HS-27A (cell line): ENCODE measurements around the gene PANX3.
A peak's percentile ranks its signal among the peaks of the same experiment; 100 is the strongest.

Experiments
- DNase-seq: peaks from one replicate; pipeline ENCODE4 v3.0.0-alpha.2; 2012; ENCODE audit warnings: low read depth, missing footprints

PANX3 gene

DNA sequence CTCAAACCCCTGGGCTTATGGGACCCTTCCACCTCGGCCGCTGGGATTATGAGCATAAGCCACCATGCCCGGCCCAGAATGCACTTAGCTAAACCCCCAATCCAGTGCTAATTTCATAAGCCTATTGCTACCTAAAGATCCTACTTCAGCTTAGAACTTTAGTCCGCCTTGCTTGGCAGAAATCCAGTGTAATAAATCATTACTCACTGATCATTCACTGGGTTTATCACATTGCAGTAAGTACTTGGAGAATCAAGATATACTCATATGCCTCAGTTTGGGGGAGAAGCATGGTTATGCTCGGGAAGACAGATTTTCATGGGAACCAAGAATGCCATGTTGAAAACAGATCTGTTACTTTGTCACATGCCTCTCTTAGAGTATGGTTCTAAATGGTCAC is 7.6 kb downstream of the PANX3 start:
- DNase-seq, result no peak

DNA sequence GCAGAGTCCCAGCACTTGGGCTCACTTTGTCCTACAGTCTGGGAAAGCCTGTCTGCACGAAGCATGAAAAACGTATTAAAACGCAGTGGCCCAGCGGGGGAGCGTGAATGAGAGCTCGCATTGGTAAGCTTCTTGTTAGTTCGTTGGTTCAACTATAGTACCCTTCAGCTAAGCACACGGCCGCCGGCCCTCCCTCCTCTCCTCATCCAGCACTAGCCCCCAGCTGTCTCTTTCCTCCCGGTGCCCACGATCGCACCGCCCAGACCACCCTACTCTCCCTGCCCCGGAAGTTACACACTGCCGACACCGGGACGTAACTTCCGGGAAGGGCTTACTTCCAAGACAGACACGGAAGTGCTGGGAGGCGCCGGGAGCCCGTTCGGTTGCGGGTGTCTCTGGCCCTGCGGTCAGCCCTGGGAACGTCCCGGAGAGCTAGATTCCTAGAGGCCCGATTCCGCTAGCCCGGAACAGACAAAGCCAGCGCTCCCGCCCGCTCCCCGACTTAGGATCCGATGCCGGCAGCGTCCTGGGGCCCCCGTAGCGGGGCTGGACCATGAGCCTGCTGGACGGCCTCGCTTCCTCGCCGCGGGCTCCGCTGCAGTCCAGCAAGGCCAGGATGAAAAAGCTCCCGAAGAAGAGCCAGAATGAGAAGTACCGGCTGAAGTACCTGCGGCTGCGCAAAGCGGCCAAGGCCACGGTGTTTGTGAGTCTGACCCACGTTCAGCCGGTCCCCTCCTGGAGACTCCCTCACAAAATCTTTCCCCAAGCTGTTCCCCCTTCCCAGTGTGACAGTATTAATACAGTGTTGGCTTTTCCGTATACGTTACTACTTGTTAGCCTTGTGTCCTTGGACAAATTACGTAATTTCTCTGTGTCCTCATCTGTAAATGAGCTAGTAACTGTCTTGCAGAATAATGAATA is 11.6 kb downstream of the PANX3 start, which contains the start of gene TBRG1:
Gene TBRG1 (plus strand): TSS at position 334 of the 921 bp plus-strand sequence. CDS start 220 bp downstream, at position 554.
- DNase-seq, result no peak

DNA sequence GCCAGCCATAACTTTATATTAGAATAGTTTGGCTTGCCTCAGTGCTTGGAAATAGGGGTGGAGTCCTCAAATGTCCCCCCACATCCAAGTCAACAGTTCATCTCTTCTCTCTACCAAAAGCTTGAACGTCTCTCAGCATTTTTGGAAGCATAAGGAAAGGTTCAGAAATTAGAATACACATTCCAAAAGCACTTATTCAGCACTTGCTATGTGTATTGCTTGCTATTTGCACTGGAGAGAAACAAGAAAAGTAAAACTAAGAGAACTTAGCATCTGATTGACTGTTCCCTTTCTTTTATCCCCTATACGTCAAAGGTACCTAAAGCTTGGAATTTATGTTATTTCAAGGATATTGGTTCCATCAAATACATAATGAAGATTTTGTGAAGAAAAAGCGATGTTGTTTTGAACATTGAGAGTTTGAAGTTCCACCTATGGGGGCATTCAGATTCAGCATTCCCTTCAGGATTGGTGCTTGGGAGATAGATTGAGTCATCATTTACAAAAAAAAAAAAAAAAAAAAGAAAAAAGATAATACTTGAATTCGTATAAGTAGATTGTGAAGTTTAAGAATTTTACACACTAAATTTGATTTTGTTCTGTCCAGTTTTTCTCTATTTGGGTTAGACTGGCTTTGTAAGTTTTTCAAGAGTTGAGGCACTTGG is 12.8 kb downstream of the PANX3 start:
- no peak for DNase-seq

DNA sequence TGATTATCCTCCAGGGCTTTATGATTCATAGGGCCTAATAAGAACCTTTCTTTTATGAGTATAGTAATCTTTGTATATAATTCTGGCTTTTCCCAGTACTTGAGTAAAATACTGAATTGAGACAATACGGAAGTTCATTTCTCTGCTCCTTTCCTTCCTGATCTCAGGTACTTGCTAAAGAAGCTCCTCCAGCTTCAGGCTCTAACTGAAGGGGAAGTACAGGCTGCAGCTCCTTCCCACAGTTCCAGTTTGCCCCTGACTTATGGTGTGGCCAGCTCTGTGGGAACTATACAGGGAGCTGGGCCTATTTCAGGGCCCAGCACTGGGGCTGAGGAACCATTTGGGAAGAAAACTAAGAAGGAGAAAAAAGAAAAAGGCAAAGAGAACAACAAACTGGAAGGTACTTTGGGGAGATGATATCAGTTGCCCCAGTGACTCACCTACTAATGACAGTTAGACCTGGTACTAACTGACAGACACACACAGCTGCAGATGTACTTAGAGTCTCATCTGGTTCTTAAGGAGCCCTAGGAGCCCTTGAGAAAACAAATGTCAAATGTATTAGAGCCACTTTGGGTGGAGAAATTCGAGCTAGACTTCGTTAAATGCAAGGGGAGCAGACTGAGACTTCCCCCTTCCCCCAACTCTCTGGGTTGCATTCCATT is 14.4 kb downstream of the PANX3 start:
- DNase-seq, result no peak

DNA sequence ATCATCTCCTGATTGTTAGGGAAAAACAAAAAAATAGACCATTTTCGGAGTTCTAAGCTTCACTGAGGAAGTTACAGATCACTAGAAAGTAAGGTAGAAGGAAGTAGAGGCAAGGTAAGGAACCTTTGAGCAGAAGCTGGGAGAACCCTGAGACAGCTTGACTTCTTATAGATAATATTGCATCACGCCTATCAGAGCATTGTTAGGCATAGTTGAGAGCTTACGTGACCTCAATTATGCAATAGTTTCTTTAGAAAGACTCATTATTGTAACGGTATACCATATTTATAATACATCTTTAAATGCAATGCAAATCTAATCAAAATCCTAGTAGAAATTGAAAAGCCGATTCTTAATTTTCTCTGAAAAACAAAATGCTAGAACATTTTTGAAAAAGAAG is 16.3 kb downstream of the PANX3 start:
- DNase-seq, result no peak

DNA sequence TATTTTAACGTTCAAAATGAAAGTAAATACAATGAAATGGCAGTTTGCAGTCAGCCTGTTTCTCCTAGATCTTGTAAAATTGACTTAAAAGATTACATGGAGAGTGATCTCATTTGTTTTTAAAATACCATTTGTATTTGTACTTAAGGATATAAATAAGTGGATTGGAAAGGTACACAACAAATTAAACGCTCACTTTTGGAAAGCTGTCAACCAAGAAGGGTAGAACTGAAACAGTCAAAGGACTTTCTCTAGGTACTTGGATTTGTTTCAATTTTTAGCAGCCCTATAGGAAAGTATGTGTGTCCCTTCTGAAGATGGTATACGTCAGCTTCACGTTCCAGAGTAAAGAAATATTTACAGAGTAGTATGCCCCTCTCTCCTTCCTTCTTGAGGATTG is 18.7 kb downstream of the PANX3 start:
- no peak for DNase-seq

DNA sequence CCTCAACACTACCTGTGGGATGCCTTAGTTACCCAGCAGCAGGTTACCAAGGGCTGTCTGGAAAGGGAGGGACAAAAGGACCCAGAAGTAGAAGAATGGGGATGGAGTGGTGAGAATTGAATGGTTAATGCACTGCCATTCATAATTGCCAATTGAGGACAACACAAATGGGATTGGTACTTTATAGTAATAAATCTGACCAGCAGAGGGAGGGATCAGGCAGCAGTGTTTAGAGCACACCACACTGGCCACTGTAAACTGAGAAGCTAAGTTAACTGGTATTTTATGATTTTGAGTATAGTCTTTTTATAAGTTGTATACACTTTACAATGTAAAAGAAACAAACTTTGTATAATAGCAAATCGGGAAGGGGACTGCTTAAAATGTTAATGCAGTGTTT is 22.1 kb downstream of the PANX3 start:
- DNase-seq, result no peak

DNA sequence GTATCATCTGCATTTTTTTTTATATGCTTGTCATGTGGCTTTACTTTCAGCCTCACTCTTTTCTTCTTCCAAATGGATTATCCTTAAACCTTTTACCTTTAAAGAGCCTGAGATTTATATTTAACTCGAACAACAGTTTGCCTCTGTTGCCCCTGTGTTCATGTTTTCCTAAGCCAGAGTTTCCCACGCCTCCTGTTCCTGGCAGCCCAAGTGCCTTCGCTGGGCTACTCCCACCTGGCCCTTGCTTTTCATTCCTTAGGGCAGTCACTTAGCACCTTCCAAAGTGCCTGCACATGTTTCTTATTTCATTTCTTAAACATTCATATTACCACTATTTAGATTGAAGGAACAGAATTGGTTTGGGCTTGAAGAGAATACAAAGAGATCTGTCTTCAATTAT is 24.7 kb downstream of the PANX3 start:
- DNase-seq, result no peak

DNA sequence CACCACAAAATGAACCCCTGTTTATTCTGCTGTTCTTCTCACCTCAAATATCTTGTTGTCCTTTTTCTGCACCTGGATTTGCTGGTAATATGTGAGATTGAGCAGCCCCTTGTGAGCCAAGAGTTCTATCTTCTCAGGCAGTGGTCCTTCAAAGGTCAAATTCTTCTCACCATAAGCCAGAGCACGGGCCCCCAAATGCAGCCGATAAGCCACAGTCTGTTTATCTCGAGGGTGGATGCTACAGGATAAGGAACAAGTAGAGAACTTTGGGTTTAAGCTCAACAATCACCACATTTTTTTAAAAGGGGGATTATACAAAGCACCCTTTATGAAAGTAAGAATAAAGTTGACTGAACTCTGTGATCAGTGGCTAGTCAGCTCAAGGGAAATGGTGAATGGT is 27.3 kb downstream of the PANX3 start:
- no peak for DNase-seq

DNA sequence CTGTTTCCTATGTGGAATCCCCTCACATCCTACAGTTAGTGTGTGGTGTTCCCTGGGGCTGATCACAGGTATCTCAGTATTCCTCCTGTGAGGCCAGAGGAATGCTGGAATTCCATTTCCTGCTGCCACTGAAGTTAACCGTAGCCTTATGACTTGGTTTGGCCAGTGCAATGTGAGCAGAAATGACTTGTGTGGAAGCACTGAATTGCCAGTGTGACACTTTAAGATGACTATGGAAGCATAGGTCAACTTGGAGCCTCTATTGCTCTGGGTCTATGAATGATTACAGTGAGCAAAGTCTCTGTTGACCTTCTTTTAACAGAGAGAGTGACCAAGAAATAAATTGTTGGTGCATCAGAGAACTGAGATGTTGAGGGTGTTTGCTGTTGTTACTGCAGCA is 28.0 kb downstream of the PANX3 start:
- DNase-seq, result no peak

DNA sequence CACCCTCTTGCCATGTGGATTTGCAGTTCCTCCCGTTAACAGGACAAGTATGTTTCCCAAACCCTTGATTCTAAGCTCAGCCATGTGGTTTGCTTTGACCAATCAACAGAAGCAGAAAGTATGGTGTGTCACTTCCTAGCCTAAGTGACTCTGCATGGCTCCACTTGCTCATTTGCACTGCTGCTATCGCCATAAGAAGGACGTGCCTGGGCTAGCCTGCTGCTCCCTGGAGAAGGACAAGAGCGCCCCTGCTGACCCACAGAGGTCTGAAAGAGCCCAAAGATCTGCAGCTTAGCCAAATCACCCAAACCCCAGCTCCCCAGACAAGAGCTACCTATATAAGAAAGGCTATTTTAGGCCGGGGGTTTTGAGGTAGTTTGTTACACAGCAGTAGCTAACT is 29.4 kb downstream of the PANX3 start:
- no peak for DNase-seq

DNA sequence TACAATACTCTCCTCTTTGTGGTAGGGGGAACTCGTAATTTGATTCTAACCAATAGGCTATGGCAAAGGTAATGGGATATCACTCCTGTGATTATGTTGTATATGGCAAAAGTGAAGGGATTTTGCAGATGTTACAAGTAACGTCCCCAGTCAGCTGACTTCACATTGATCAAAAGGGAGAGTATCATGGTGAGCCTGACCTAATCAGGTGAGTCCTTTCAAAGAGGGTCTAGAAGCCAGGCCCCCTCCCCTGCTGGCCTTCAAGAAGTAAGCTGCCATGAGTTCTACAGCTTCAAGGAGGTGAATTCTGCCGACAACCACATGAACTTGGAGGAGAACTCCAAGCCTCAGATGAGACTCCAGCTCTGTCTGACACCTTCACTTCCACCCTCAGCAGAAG is 31.4 kb downstream of the PANX3 start:
- no peak for DNase-seq

DNA sequence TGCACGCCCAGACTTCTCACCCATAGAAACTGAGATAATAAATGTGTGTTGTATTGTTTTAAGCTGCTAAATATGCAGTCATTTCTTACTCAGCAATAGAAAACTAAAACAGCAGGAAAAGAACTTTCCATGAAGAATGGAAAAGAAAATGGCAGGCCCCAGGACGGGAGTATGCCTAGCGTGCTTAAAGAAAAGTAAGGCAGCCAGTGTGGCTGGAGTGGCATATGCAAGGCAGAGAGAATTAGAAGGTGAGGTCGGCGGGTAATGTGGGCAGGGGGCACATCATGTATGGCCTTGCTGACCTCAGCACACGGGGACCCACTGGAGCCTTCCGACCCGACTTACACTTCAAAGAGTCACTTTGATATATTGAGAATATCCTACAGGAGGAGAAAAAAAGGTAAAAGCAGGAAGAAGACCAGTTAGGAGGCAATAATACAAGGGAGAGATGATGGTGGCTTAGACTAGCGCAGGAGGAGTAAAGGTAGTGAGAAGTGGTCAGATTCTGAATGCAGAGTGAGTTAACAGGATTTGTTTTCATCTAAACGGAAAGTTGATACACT is 31.9 kb downstream of the PANX3 start:
- no peak for DNase-seq

DNA sequence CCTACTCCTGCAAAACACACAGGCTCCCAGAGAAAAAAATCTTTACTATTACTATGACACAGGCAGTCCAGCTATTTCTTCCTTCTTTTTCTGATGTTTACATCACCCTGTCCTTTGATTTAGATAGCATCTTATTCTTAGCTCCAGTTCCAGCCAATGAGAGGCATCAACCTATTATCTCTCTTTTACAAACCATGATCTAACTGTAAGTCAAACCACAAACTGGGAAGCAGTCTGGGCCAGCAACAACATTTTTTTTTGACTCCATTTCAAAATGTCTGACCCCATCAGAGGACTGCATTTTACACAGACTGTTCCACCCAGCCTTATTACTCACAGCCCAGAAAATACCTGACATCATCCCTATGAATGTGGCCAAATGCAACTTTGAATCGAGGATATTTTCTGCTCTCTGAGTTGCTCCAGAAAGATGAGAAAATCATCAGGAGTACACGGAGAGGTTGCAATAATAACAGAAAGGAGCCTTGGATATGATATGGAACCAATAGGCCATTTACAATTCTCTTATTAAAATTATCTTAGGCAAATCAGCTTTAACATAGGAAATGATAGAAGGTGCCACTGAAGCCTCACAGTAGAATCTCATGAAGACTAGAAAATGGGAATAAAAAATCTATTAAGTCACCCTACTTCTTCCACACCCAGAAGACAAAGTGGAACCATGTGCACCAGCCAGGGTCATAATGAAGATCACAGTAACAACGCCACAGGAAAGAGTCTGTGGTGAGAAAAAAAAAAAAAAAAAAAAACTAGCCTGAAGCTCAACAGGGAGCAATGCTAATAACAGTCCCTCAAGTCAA is 32.6 kb downstream of the PANX3 start:
- no peak for DNase-seq

DNA sequence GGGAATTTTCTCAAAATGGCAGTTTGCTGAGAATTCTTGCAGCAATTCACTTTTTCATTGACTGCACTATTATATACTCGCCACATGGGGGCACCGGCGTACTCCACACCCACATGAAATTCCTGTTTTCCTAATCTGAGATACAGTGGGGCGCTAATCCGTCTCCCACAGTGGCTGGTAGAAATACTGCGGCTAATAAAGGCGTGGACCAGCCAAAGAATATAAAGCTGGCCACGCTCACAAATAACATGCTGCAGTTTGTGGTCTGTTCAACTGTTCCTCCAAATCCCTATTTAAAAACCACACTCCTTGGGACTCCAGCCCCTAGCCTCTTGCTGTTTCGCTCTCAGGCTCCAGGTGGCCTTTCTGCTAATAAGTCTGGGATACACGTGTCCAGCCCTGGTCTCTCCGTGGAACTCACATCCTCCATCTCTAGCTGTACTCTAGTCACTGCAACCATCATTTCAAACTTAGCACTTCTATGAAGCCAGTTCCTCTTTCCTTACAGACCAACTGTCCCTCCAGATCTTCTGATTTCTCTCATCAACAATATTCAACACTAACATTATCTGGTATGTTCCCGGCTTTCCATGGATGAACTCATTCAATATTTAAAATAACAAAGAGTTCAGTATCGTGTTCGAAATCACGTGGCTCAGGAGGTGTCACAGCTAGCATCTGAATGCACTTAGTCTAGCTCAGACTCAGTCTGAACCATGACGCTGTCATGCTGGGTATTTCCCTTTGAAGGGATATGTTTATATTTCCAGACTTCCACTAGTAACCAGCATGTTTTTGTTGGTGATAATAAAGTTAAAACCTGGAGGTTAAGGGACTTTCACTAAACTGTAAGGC is 33.4 kb downstream of the PANX3 start:
- peak; percentile 31 for DNase-seq

DNA sequence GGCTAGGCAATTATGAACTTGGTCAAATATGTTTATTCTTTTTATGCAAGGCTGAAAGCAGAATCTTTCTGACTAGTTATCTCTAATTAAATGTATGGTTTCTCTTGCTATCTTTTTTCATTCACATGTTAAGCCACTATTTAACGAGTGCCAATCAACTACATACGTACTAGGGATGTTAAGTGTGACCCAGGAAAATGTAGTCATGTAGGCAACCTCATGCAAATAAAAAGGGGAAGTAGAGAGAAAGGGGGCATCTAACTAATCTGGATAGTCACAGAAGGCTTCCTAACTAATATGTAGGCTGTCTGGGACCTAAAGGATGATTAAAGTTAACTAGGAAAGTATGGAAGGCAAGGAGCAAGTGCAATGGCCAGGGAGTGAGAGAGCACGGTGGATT is 34.9 kb downstream of the PANX3 start:
- no peak for DNase-seq

DNA sequence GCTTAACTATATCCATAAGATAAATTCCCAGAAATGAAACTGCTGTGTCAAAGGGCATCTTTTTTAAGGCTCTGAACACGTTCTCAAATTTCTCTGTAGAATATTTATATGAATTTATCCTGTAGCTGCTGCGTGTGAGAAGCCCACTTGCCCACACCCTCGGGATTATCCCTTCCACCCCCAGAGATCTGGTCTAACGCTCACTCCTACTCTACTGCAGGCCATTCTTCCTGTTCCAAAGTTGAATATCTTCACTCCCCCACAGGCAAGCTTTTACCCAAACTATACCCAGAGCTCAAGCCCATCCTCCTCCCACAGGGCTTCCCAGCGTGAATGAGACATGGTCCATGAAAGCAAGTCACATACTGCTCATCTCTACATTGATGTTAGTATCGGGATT is 37.4 kb downstream of the PANX3 start:
- DNase-seq, result no peak

DNA sequence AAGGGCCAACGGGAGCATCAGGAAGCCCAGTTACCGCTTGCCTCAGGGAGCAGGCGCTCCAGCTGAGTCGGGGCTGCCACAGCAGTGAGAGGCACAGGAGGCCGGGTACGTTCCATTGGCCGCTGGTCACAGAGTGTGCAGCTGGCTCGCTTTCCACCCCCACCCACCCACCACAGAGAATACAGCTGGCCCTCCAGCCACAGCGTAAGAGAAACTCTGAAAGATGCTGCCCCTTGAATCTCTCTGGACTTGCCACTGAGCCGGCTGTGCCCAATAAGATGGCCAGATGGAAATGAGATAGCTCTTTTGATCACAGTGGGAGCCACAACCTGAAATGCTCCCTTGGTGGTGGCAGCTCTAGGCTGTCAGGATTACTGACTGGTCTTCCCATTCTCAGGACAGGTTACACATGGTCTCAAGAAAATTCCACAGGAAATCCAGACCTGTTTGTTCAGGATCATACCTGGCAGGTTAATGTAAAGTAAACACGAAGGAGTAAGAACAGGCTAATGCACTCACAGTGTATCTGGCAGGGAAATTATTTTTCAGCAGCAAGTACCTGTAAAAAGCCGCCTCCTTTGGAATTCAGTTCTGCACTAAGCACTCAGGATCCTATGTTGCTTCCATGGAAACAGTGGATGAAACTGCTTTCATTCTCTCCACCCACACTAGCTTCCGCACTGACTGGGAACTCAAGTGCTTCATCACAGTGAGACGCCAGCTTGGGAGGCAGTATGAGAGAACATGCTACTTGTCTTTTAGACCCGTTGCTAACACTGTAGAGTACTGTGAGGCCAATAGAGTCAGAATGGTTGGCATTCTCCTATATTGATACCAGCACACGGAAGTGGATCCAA is 45.8 kb downstream of the PANX3 start:
- DNase-seq, result no peak

DNA sequence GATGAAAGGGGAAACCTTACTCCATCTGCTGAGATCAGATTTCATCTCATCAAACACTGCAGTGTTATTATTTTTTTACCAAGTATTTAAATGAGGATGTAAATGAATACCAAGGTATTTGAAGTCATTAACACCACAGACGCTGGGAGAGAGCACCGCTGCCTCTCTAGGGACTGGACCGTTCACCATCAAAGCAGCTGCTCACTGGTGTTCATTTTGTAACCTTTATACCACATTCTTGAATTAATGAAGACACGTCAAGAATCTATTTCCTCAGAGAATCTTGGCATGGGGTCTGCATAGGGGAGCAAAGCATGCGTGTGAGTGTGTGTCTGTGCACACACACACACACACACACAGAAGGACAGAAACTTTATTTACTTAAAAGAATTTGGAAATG is 46.7 kb downstream of the PANX3 start:
- no peak for DNase-seq

DNA sequence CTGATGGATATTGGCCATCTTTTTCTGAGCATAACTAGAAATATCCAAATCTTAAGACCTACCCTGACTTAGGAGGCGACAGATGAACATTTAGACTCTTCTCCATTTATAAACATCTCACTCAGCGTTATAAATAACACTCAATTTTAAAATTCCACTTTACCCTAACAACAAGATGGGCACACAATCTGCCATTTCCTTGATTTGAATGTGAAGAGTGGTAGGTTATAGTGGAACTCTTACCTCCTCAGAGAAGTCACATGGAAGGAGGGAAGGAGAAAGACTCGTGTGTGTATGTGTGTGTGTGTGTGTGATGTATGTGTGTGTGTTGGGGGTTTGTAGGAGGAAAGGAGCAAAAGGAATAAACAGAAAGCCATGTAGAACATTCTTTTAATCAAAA is 47.3 kb downstream of the PANX3 start:
- no peak for DNase-seq
